ENCODE data around the gene C7orf57. TPM values are rescaled to one million over a fixed set of nuclear protein-coding genes. Genes with fewer than 3 reads are reported as not detected.

The C7orf57 gene
- total RNA-seq, 1 experiment from 2014 or later: 0.90 TPM

DNA sequence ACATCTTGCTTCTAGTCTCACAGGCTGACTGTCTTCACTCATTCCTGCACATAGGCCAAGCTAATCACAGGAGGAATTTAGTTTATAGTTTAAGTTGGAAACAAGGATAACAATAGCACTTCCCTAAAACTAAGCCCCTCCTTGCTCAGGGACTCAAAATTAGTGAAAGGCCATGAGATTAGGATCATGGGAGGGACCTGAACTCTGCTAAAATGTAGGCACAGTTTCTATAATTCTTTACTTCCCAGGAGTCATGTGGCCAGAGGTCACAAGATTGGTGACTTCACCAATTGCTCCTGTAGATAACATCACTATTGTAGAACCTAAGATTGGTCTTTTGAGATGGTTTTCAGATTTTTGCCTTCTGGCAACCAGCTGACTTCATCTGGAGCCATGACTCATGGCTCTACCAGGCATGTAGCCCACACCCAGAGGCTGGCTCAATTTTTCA, 38.9 kb downstream of the C7orf57 start:
- CTCF ChIA-PET: no interaction called here
- no peak for ATAC-seq

More for the DNA sequence above, 38.9 kb downstream of the C7orf57 start:
- DNase-seq (ENCODE audit: low spot score): no peak
- POLR2A ChIA-PET: no interaction called here
- Mint-ChIP-seq H3K27me3 (ENCODE audit: low read depth) (no peaks in the 10 kb centered on the region), H3K36me3 (peaks cover 4% of the 10 kb centered on the region), H3K4me3 (no peak overlapping the region), H3K9me3 (peaks cover 10% of the 10 kb centered on the region), H3K4me1 (no peaks in the 10 kb centered on the region), H3K27ac (no peak overlapping the region)
- TF ChIP-seq TP53 (CRISPR knock-in tag; IDR thresholded peaks at IDR 0.05) (no peak), GRHL2 (CRISPR knock-in tag; IDR thresholded peaks at IDR 0.05; ENCODE audit: insufficient replicate concordance, severe bottlenecking) (no peak), ATF1 (CRISPR knock-in tag; IDR thresholded peaks at IDR 0.05) (no peak), GABPB1 (CRISPR knock-in tag; IDR thresholded peaks at IDR 0.05) (no peak), ZNF396 (CRISPR knock-in tag; IDR thresholded peaks at IDR 0.05; ENCODE audit: borderline replicate concordance) (no peak), ZNF671 (CRISPR knock-in tag; IDR thresholded peaks at IDR 0.05) (no peak), GTF2I (CRISPR knock-in tag; conservative IDR thresholded peaks at IDR 0.05) (no peak), NR3C1 (CRISPR knock-in tag; conservative IDR thresholded peaks at IDR 0.05; ENCODE audit: low read depth) (no peak), RORB (CRISPR knock-in tag; IDR thresholded peaks at IDR 0.05) (no peak), ZNF232 (CRISPR knock-in tag; IDR thresholded peaks at IDR 0.05) (no peak), FOXP1 (CRISPR knock-in tag; IDR thresholded peaks at IDR 0.05; ENCODE audit: borderline replicate concordance) (no peak), CREB1 (CRISPR knock-in tag; IDR thresholded peaks at IDR 0.05) (no peak), MYBL2 (CRISPR knock-in tag; IDR thresholded peaks at IDR 0.05) (no peak), CBFB (CRISPR knock-in tag; IDR thresholded peaks at IDR 0.05; ENCODE audit: low read depth) (no peak)
- TF ChIP-seq, protein P1, sequence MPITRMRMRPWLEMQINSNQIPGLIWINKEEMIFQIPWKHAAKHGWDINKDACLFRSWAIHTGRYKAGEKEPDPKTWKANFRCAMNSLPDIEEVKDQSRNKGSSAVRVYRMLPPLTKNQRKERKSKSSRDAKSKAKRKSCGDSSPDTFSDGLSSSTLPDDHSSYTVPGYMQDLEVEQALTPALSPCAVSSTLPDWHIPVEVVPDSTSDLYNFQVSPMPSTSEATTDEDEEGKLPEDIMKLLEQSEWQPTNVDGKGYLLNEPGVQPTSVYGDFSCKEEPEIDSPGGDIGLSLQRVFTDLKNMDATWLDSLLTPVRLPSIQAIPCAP (CRISPR knock-in tag; IDR thresholded peaks at IDR 0.05): no peak
- TF ChIP-seq, protein P2, sequence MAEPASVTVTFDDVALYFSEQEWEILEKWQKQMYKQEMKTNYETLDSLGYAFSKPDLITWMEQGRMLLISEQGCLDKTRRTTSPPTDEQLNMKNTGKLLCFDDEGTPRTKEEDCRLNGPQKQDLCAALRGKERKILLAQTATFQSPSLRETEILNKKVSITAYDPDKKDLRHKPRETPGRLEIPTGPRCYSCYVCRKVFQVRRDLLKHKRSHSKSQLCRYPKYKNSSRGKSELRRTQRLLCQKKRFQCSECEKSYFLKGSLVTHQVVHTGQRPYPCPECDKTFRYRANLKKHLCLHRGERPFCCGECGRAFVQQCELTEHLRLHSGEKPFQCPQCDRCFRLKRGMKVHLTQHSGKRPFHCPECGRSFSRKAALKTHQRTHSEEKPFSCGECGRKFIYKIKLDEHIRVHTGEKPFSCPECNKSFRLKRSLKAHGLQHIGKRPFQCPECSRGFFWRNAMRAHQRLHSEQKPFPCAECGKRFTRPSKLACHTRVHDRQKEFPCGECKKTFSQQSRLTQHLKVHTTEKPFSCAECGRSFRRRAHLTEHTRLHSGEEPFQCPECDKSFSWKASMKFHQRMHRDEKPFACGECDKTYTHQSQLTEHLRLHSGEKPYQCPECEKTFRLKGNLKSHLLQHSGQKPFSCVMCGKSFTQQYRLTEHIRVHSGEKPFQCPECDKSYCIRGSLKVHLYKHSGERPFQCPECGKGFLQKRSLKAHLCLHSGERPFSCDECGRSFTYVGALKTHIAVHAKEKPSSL (CRISPR knock-in tag; conservative IDR thresholded peaks at IDR 0.05): no peak
- TF ChIP-seq, protein P3, sequence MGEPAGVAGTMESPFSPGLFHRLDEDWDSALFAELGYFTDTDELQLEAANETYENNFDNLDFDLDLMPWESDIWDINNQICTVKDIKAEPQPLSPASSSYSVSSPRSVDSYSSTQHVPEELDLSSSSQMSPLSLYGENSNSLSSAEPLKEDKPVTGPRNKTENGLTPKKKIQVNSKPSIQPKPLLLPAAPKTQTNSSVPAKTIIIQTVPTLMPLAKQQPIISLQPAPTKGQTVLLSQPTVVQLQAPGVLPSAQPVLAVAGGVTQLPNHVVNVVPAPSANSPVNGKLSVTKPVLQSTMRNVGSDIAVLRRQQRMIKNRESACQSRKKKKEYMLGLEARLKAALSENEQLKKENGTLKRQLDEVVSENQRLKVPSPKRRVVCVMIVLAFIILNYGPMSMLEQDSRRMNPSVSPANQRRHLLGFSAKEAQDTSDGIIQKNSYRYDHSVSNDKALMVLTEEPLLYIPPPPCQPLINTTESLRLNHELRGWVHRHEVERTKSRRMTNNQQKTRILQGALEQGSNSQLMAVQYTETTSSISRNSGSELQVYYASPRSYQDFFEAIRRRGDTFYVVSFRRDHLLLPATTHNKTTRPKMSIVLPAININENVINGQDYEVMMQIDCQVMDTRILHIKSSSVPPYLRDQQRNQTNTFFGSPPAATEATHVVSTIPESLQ (CRISPR knock-in tag; IDR thresholded peaks at IDR 0.05): no peak
- TF ChIP-seq, protein P4, sequence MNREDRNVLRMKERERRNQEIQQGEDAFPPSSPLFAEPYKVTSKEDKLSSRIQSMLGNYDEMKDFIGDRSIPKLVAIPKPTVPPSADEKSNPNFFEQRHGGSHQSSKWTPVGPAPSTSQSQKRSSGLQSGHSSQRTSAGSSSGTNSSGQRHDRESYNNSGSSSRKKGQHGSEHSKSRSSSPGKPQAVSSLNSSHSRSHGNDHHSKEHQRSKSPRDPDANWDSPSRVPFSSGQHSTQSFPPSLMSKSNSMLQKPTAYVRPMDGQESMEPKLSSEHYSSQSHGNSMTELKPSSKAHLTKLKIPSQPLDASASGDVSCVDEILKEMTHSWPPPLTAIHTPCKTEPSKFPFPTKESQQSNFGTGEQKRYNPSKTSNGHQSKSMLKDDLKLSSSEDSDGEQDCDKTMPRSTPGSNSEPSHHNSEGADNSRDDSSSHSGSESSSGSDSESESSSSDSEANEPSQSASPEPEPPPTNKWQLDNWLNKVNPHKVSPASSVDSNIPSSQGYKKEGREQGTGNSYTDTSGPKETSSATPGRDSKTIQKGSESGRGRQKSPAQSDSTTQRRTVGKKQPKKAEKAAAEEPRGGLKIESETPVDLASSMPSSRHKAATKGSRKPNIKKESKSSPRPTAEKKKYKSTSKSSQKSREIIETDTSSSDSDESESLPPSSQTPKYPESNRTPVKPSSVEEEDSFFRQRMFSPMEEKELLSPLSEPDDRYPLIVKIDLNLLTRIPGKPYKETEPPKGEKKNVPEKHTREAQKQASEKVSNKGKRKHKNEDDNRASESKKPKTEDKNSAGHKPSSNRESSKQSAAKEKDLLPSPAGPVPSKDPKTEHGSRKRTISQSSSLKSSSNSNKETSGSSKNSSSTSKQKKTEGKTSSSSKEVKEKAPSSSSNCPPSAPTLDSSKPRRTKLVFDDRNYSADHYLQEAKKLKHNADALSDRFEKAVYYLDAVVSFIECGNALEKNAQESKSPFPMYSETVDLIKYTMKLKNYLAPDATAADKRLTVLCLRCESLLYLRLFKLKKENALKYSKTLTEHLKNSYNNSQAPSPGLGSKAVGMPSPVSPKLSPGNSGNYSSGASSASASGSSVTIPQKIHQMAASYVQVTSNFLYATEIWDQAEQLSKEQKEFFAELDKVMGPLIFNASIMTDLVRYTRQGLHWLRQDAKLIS (CRISPR knock-in tag; IDR thresholded peaks at IDR 0.05; ENCODE audit: borderline replicate concordance): no peak
- TF ChIP-seq, protein P5, sequence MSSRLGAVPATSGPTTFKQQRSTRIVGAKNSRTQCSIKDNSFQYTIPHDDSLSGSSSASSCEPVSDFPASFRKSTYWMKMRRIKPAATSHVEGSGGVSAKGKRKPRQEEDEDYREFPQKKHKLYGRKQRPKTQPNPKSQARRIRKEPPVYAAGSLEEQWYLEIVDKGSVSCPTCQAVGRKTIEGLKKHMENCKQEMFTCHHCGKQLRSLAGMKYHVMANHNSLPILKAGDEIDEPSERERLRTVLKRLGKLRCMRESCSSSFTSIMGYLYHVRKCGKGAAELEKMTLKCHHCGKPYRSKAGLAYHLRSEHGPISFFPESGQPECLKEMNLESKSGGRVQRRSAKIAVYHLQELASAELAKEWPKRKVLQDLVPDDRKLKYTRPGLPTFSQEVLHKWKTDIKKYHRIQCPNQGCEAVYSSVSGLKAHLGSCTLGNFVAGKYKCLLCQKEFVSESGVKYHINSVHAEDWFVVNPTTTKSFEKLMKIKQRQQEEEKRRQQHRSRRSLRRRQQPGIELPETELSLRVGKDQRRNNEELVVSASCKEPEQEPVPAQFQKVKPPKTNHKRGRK (CRISPR knock-in tag; IDR thresholded peaks at IDR 0.05; ENCODE audit: borderline replicate concordance): no peak
- TF ChIP-seq, protein P6, sequence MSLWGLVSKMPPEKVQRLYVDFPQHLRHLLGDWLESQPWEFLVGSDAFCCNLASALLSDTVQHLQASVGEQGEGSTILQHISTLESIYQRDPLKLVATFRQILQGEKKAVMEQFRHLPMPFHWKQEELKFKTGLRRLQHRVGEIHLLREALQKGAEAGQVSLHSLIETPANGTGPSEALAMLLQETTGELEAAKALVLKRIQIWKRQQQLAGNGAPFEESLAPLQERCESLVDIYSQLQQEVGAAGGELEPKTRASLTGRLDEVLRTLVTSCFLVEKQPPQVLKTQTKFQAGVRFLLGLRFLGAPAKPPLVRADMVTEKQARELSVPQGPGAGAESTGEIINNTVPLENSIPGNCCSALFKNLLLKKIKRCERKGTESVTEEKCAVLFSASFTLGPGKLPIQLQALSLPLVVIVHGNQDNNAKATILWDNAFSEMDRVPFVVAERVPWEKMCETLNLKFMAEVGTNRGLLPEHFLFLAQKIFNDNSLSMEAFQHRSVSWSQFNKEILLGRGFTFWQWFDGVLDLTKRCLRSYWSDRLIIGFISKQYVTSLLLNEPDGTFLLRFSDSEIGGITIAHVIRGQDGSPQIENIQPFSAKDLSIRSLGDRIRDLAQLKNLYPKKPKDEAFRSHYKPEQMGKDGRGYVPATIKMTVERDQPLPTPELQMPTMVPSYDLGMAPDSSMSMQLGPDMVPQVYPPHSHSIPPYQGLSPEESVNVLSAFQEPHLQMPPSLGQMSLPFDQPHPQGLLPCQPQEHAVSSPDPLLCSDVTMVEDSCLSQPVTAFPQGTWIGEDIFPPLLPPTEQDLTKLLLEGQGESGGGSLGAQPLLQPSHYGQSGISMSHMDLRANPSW (CRISPR knock-in tag; conservative IDR thresholded peaks at IDR 0.05; ENCODE audit: low read depth): no peak

All from WTC11 (cell line).